NCI-H2107 (cell line): Measurements from ENCODE around the gene BNIP2.
"Not testable (repeated sequence)": the region's sequence is repeated elsewhere in the genome, so short reads cannot be mapped to it uniquely, and the experiment has no call there.

ENCODE experiments used
- DNase-seq: peaks from one replicate; lab custom pipeline; 2025; lab: John Stamatoyannopoulos, UW

The BNIP2 gene, protein sequence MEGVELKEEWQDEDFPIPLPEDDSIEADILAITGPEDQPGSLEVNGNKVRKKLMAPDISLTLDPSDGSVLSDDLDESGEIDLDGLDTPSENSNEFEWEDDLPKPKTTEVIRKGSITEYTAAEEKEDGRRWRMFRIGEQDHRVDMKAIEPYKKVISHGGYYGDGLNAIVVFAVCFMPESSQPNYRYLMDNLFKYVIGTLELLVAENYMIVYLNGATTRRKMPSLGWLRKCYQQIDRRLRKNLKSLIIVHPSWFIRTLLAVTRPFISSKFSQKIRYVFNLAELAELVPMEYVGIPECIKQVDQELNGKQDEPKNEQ

DNA sequence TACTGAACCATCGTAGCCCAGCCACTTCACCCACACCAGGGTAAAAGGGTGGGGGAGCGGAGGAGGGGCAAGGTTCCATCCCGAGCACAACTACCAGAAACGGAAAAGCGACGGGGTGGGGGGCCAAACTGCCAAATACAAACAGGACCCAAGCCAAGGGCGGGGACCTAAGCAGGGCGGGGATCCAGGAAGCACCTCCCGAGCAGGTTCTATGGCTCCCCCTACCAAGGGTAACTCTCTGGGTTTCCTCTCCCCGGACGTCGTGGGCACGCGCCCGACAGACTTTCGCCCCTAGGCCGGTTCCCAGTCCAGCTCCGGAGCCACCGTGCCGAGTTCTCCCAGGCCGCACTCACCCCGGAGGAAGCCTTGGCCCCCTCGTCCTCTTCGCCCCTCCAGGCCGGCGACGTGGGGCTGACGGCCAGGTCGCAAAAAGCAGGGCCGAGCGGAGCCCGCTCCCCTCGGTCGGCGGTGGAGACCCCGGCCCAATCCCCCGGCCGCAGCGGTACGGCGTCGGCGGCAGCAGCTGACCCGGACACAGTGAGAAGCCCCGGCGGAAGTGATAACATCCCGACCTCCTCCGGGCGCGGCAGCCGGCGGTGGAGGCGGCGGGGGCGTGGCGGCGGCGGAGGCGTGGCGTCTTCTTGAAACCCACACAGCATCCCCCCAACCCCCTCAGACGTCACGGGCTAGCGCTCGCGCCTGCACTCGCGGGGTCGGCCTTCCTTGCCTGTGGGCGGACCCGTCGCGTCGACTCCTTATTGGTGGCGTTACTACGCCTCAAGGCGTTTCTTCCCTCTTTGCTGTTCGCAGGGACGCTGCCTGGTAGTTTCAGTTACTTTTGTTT is at the start of gene BNIP2:
Gene BNIP2, minus strand, starts transcription at position 539 of the 844 bp plus-strand sequence. CDS start 6,863 bp downstream, outside the sequence.
- peak; percentile 86 for DNase-seq

- DNase-seq = no peak
Observed at GRCh38 chr15:59738676-59739075, 49.6 kb upstream of the BNIP2 start.

GRCh38 chr15:59736181-59736580 is 47.1 kb upstream of the BNIP2 start:
- no peak for DNase-seq

DNA sequence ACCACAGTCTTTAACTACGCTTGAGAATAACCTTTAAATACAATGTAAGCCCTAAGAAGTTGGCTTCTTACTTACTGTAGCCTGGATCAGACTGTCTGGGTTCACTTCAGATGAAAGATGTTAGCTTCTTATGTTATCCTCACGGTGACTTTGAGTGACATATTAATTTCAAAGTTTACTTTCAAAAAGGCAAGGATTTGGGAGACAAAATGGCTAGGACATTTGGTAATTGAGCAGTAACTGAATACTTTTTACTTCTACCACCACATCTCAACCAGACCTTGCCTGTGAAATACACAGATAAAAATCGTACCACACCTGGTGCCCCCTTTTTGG is 36.0 kb upstream of the BNIP2 start:
- DNase-seq = no peak

DNA sequence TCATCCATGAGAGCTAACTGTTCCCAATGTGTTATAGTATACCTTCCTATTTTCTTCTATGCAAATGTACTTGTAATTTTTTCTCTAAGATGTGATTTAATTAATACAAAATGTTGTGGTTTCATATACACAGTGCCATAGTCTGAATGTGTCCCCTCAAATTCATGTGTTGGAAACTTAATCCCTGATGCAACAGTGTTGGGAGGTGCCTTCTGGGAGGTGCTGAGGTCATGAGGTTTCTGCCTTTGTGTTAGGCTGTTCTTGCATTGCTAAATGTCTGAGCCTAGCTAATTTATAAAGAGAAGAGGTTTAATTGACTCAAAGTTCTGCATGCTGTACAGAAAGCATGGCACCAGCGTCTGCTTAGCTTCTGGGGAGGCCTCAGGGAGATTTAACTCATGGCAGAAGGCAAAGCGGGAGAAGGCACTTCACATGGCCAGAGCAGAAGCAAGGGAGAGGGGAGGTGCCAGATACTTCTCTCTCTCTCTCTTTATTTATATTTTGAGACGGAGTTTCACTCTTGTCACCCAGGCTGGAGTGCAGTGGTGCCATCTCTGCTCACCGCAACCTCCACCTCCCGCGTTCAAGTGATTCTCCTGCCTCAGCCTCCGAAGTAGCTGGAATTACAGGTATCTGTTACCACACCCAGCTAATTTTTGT is 34.7 kb upstream of the BNIP2 start:
- no peak for DNase-seq

- DNase-seq = no peak
Observed at GRCh38 chr15:59722476-59722875, 33.4 kb upstream of the BNIP2 start.

DNA sequence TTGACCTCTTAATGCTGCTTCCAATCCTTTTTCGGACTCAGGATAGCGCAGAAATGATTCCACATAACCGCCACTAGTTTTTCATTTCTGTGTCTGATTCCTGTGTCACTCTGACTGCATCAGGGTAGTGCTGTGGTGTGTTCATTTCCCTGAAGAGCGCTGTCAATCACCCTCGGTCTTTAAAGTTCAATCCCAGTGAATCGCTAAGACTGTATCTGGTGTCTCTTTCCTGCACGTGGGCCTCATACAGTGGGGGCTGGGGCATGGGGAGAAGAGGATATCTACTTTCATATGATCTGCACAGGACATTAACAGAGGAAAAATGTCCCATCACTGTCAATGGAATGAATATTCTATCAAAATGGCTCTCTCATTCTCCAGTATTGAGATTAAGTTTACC is 32.9 kb upstream of the BNIP2 start:
- no peak for DNase-seq

DNA sequence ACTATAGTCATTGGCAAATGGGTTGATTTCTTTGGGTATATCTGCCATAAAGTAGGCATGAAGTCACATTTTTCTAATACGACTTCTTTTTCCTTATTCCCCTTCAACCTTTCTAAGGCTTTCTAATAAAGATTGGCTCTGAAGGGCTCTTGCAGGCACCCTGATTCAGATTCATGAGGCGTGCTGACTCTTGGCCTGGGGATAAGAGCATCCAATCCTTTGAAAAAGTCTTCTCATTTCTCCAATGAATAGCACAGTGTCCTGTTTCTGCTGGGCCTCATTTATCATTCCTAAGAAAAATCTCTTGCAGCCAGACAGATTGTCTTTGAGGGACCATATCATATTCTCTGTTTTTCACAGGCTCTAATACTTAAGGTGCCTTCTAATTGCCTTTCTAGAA is 32.3 kb upstream of the BNIP2 start:
- DNase-seq = no peak

GRCh38 chr15:59713177-59713576 is 24.1 kb upstream of the BNIP2 start:
- DNase-seq = no peak

- no peak for DNase-seq
Observed at GRCh38 chr15:59711451-59712243, 22.5 kb upstream of the BNIP2 start.

DNA sequence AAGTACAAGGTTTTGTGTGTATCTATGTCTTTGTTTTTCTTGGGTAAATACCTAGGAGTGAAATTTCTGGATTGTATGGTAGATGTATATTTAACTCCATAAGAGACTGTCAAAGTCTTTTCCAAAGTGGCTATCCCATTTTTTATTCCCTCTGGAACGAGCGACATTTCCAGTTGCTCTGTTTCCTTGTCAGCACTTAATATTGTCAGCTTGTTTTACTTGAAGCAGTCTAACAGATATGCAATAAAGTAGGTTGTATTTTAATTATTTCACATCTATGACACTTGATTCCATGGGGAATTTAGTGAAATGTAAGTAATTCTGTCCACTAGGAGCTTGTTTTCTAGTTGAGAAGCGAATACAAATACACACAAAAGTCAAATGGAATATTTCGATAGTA is 18.5 kb upstream of the BNIP2 start:
- DNase-seq = no peak

GRCh38 chr15:59703979-59704796 is 15.1 kb upstream of the BNIP2 start:
- no peak for DNase-seq

- no peak for DNase-seq
Observed at GRCh38 chr15:59702351-59702750, 13.2 kb upstream of the BNIP2 start.

- no peak for DNase-seq
Observed at GRCh38 chr15:59701880-59702279, 12.8 kb upstream of the BNIP2 start.

GRCh38 chr15:59699810-59700431 is 10.8 kb upstream of the BNIP2 start:
- no peak for DNase-seq

DNA sequence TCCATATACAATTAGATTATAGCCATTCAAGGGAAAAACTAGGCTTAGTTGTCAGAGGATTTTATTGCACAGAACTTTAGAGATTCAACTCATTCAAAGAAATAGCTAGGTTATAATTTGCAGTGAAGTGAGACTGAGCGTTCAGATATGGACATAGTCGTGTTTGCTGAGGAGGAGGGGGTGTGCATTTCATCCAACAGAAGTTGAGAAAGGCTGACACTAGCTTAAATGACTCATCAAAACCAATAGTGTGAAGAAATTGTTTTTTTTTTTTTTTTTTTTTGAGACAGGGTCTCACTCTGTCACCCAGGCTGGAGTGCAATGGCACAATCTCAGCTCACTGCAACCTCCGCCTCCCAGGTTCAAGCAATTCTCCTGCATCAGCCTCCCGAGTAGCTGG is 8.9 kb upstream of the BNIP2 start:
- DNase-seq = not testable (repeated sequence)

DNA sequence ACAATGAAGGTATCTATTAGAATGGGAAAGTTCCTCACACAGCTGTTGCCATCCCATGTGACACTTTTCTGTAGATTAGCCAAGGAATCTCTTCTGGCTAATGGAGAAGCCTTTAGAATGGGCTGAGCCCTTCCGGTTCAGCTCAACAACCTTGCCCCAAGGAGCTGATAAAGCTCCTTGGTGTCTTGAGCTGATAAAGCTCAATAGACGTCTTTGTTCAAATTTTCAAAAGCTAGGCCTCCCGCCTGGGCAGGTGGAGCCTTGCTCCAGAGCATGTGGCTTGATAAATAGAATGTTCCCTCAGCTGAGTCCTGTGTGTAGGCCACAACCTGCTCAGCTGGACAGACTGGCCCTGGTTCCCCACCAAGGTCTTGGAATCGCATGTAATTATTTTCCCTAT is 7.2 kb upstream of the BNIP2 start:
- DNase-seq = no peak

- no peak for DNase-seq
Observed at GRCh38 chr15:59694779-59695178, 5.7 kb upstream of the BNIP2 start.

- DNase-seq = no peak
Observed at GRCh38 chr15:59691194-59691805, 2.2 kb upstream of the BNIP2 start.

DNA sequence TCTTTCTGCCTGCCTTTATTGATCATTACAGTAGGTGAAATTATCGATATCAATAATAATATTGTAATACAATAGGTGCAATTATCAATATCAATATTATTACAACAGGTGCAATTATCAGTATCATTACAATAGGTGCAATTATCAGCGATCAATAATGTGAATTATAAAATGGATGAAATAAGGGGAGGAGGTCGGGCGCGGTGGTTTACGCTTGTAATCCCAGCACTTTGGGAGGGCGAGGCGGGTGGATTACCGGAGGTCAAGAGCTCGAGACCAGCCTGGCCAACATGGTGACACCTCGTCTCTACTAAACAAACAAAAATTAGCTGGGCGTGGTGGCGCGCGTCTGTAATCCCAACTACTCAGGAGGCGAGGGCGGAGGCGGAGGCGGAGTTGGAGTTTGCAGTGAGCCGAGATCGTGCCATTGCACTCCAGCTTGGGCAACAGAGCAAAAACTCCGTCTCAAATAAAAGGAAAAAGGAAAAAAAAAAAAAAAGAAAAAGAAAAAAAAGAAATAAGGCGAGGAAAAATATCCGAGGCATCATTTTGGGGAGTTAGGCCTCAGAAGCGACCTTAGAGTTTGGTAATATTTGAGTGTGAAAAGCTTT is 611 bp upstream of the BNIP2 start:
- DNase-seq = no peak
